ENCODE results near the gene RFWD3. TPM values are rescaled to one million over a fixed set of nuclear protein-coding genes. Genes with fewer than 3 reads are reported as not detected.

Gene RFWD3
- total RNA-seq, 1 donor from 2014 or later = 43.8 TPM

DNA sequence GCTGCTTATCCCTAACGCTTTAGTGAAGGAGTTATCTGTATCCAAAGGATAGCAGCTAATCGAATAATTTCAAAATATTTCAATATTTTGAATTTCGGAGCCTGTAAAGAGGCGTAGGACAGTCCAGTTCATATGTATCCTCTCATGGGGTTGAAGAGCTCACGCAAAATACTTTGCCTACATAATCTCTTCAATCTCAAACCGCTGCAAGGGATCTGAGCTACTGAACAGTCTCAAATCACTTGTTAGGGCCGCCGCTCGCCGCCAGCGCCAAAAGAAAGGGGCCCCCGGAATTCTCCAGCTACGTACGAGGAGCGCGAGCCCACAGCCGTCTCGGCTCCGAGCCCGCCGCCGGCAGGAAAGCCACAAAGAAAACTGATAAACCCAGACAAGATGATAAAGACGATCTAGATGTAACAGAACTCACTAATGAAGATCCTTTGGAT lies 601 bp upstream of the RFWD3 start:
- peak overlapping the region; percentile 82 for H3K27ac Mint-ChIP-seq (ENCODE audit: unreplicated experiment)
- peaks cover 17% of the 10 kb centered on the region for H3K36me3 Mint-ChIP-seq (ENCODE audit: low read depth, unreplicated experiment)
- H3K27me3 Mint-ChIP-seq (ENCODE audit: unreplicated experiment) = peaks cover 2% of the 10 kb centered on the region
- peak overlapping the region; percentile 91 for H3K4me3 Mint-ChIP-seq (ENCODE audit: unreplicated experiment)
- H3K4me1 Mint-ChIP-seq (ENCODE audit: unreplicated experiment) = peaks cover 20% of the 10 kb centered on the region
- H3K9me3 Mint-ChIP-seq (ENCODE audit: unreplicated experiment) = no peaks in the 10 kb centered on the region
- TF ChIP-seq, protein P1, sequence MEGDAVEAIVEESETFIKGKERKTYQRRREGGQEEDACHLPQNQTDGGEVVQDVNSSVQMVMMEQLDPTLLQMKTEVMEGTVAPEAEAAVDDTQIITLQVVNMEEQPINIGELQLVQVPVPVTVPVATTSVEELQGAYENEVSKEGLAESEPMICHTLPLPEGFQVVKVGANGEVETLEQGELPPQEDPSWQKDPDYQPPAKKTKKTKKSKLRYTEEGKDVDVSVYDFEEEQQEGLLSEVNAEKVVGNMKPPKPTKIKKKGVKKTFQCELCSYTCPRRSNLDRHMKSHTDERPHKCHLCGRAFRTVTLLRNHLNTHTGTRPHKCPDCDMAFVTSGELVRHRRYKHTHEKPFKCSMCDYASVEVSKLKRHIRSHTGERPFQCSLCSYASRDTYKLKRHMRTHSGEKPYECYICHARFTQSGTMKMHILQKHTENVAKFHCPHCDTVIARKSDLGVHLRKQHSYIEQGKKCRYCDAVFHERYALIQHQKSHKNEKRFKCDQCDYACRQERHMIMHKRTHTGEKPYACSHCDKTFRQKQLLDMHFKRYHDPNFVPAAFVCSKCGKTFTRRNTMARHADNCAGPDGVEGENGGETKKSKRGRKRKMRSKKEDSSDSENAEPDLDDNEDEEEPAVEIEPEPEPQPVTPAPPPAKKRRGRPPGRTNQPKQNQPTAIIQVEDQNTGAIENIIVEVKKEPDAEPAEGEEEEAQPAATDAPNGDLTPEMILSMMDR (IDR thresholded peaks at IDR 0.05; ENCODE audit: unreplicated experiment) = no peak
- DNase-seq (ENCODE audit: low spot score) = peak; percentile 51

DNA sequence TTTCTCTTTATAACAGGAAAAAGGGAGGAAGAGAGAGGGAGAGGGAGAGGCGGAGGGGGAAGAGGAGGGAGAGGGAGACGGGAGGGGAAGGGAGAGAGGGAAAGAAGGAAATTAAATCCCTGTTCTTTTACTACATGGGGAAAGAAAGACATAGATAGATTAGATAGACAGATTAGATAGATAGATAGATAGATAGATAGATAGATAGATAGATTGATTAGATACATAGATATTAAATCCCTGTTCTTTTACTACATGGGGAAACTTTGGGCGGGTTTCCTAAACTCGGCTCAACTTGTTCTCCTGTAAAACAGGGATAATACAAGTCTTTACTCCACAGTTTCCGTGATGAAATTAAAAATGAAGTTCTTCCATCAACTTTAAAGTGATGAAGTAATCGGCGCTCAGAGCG lies 661 bp downstream of the RFWD3 start:
- H3K4me1 Mint-ChIP-seq (ENCODE audit: unreplicated experiment) = peaks cover 20% of the 10 kb centered on the region
- peak overlapping the region; percentile 91 for H3K4me3 Mint-ChIP-seq (ENCODE audit: unreplicated experiment)
- TF ChIP-seq, protein P1 (IDR thresholded peaks at IDR 0.05; ENCODE audit: unreplicated experiment) = no peak
- no peaks in the 10 kb centered on the region for H3K9me3 Mint-ChIP-seq (ENCODE audit: unreplicated experiment)
- peak overlapping the region; percentile 86 for H3K27ac Mint-ChIP-seq (ENCODE audit: unreplicated experiment)
- peaks cover 2% of the 10 kb centered on the region for H3K27me3 Mint-ChIP-seq (ENCODE audit: unreplicated experiment)
- H3K36me3 Mint-ChIP-seq (ENCODE audit: low read depth, unreplicated experiment) = peaks cover 13% of the 10 kb centered on the region
- no peak for DNase-seq (ENCODE audit: low spot score)

DNA sequence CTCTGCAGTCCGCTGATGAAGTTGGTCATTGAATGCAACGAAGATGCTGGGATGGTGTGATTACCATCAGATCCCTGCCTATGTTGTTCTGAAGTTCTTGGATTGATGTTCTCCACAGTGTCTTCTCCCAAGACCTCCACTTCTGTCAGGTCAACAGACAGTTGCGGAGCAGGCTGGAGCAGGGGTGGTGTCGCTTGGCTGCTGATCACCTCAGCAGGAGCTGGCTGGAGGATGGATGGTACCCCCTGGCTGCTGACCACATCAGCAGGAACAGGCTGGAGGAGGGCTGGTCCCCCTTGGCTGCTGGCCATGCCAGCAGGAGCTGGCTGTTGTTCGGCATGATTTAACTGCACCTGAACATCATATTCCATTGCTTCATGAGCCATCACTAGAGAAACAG lies 5.6 kb downstream of the RFWD3 start:
- Mint-ChIP-seq H3K36me3 (ENCODE audit: low read depth, unreplicated experiment) (peaks cover 37% of the 10 kb centered on the region), H3K9me3 (ENCODE audit: unreplicated experiment) (no peaks in the 10 kb centered on the region), H3K4me3 (ENCODE audit: unreplicated experiment) (no peak overlapping the region), H3K27ac (ENCODE audit: unreplicated experiment) (no peak overlapping the region), H3K4me1 (ENCODE audit: unreplicated experiment) (peaks cover 24% of the 10 kb centered on the region), H3K27me3 (ENCODE audit: unreplicated experiment) (peaks cover 2% of the 10 kb centered on the region)
- TF ChIP-seq, protein P1 (IDR thresholded peaks at IDR 0.05; ENCODE audit: unreplicated experiment) = no peak
- DNase-seq (ENCODE audit: low spot score) = no peak

DNA sequence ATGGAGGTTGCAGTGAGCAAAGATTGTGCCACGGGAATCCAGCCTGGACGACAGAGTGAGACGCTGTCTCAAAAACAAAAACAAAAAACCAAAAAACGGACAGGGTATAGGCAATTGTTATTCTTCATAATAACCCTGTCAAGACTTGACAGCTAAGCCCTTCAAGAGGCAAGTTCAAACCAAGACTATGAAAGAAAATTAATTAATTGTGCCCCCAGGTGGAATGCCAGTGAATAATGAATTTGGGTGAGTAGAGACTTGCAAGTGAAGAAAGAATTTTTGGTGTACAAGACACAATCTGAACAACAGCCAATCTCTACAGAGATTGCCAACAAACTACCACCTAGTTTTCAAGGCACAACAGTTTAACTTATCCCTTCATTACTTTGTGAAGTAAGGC lies 6.3 kb downstream of the RFWD3 start:
- Mint-ChIP-seq H3K4me3 (ENCODE audit: unreplicated experiment) (peak overlapping the region; percentile 69), H3K27ac (ENCODE audit: unreplicated experiment) (no peak overlapping the region), H3K36me3 (ENCODE audit: low read depth, unreplicated experiment) (peaks cover 37% of the 10 kb centered on the region), H3K4me1 (ENCODE audit: unreplicated experiment) (peaks cover 24% of the 10 kb centered on the region), H3K27me3 (ENCODE audit: unreplicated experiment) (no peaks in the 10 kb centered on the region), H3K9me3 (ENCODE audit: unreplicated experiment) (no peaks in the 10 kb centered on the region)
- TF ChIP-seq, protein P1 (IDR thresholded peaks at IDR 0.05; ENCODE audit: unreplicated experiment) = no peak
- DNase-seq (ENCODE audit: low spot score) = no peak

DNA sequence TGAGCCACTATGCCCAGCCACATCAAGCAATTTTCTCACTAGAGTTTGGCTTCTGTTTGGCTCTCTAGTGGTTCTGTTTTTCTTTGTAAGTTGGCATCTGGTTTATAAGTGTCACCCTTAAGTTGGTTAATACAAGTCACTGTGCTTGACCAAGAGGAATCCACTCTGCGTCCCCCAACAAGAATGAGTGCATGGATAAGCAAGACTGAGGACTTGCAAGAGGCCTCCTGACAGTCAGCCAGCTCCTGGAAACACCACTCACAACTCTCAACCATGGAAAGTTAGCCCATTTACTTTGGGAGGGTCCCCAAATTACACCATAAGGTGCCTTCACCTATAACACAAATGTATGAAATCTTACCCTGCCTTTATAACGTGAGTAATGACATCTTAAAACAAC lies 7.6 kb downstream of the RFWD3 start:
- H3K36me3 Mint-ChIP-seq (ENCODE audit: low read depth, unreplicated experiment) = peaks cover 40% of the 10 kb centered on the region
- no peaks in the 10 kb centered on the region for H3K27me3 Mint-ChIP-seq (ENCODE audit: unreplicated experiment)
- DNase-seq (ENCODE audit: low spot score) = no peak
- no peak overlapping the region for H3K4me3 Mint-ChIP-seq (ENCODE audit: unreplicated experiment)
- no peaks in the 10 kb centered on the region for H3K9me3 Mint-ChIP-seq (ENCODE audit: unreplicated experiment)
- H3K27ac Mint-ChIP-seq (ENCODE audit: unreplicated experiment) = no peak overlapping the region
- TF ChIP-seq, protein P1 (IDR thresholded peaks at IDR 0.05; ENCODE audit: unreplicated experiment) = no peak
- H3K4me1 Mint-ChIP-seq (ENCODE audit: unreplicated experiment) = peaks cover 24% of the 10 kb centered on the region
